Ishikawa (cell line): ENCODE results near the gene TNFRSF1B.

Experiments used
- CEBPB ChIP-seq: IDR thresholded peaks from 2 replicates; pipeline ENCODE4 v1.6.1; 2012
- EP300 ChIP-seq: IDR thresholded peaks from 2 replicates; pipeline ENCODE4 v1.6.1; 2012; ENCODE audit warnings: borderline replicate concordance
- FOXM1 ChIP-seq: IDR thresholded peaks from 2 replicates; pipeline ENCODE4 v1.6.1; 2012; ENCODE audit warnings: low read depth, borderline replicate concordance
- MAX ChIP-seq: IDR thresholded peaks from 2 replicates; pipeline ENCODE4 v1.6.1; 2012
- NFIC ChIP-seq: IDR thresholded peaks from 2 replicates; pipeline ENCODE4 v1.6.1; 2012
- RAD21 ChIP-seq: IDR thresholded peaks from 2 replicates; pipeline ENCODE4 v1.6.1; 2012; ENCODE audit warnings: low read depth
- REST ChIP-seq: IDR thresholded peaks from 2 replicates; pipeline ENCODE4 v1.6.1; 2012; ENCODE audit warnings: low read depth, mild to moderate bottlenecking
- TAF1 ChIP-seq: IDR thresholded peaks from 2 replicates; pipeline ENCODE4 v1.6.1; 2012; ENCODE audit warnings: low read depth, mild to moderate bottlenecking
- YY1 ChIP-seq: IDR thresholded peaks from 2 replicates; pipeline ENCODE4 v1.6.1; 2012; ENCODE audit warnings: low read depth
- ZBTB7A ChIP-seq: IDR thresholded peaks from 2 replicates; pipeline ENCODE4 v1.6.1; 2012; ENCODE audit warnings: low read depth

GRCh38 chr1:12142141-12142823 is 24.5 kb upstream of the TNFRSF1B start:
- no peak for TF ChIP-seq EP300
- no peak for TF ChIP-seq REST
- TF ChIP-seq RAD21: no peak
- no peak for TF ChIP-seq TAF1
- no peak for TF ChIP-seq MAX
- TF ChIP-seq CEBPB: no peak
- no peak for TF ChIP-seq YY1
- TF ChIP-seq FOXM1: no peak
- no peak for TF ChIP-seq ZBTB7A
- no peak for TF ChIP-seq NFIC
